Left lung (tissue), 10 donors: Measurements from ENCODE around the gene RAI14. TPM values are rescaled to one million over a fixed set of nuclear protein-coding genes. Genes with fewer than 3 reads are reported as not detected.

Experiments used
- ATAC-seq: fragments of 200-7000 bp; cut with Tn5 transposase; one replicate; pipeline ENCODE4 v1.9.1; 2020; ENCODE audit warnings: moderate library complexity
- DNase-seq, 4 donors: peaks; one replicate each; pipeline ENCODE4 v3.0.0-alpha.2; 2013 to 2020
- H3K27ac ChIP-seq, 2 donors: fragments of 200-600 bp; sonication (generic) in 1 of 2; one replicate each; pipeline versions ENCODE4 v1.5.0 to v1.8.0; 2020 to 2021
- H3K27me3 ChIP-seq, 2 donors: fragments of 200-600 bp; sonication (generic) in 1 of 2; one replicate each; pipeline versions ENCODE4 v1.5.0 to v1.8.0; 2020 to 2021
- H3K36me3 ChIP-seq, 2 donors: fragments of 200-600 bp; sonication (generic) in 1 of 2; one replicate each; pipeline versions ENCODE4 v1.5.0 to v1.8.0; 2020 to 2021
- H3K4me1 ChIP-seq, 2 donors: fragments of 200-600 bp; one replicate each; pipeline ENCODE4 v1.8.0; 2021
- H3K4me3 ChIP-seq, 2 donors: fragments of 200-600 bp; sonication (generic) in 1 of 2; one replicate each; pipeline versions ENCODE4 v1.5.0 to v1.8.0; 2020 to 2021; ENCODE audit warnings: mild to moderate bottlenecking in 1 of 2
- H3K9me3 ChIP-seq, 2 donors: fragments of 200-600 bp; sonication (generic) in 1 of 2; one replicate each; pipeline versions ENCODE4 v1.5.0 to v1.8.0; 2020 to 2021
- intact Hi-C, 2 donors: fragments of 100-400 bp; cut with DNase I; formaldehyde crosslinking; loops; one replicate each; pipeline versions ENCODE4 v1.11.2 to v1.14.2; 2022
- polyA plus RNA-seq, 6 donors: library from polyadenylated mRNA; unstranded; fragments of 120-200 nt; gene quantifications; one replicate each; pipeline ENCODE4 v1.2.1, GENCODE V29; 2013; ENCODE audit not compliant: insufficient read length in 6 of 6
- total RNA-seq, 2 donors: library from RNA; stranded (reverse); fragmentation: NEBNext Ultra II Directional; extraction: Animal tissue kit (Norgen Biotek cat#: 25700); gene quantifications; one replicate each; pipeline ENCODE4 v1.2.1, GENCODE V29; 2021
- TF ChIP-seq, protein P1 (sequence below), 2 donors: fragments of 200-600 bp; sonication (generic) in 1 of 2; IDR thresholded peaks; one replicate each; pipeline versions ENCODE4 v1.5.0 to v1.8.0; 2021; ENCODE audit warnings: antibody characterized with exemption in 2 of 2
- donor health status: DM: no; HTN: yes; CAD: no.
- donor health status: DM: no; HTN: no; CAD: no.

The RAI14 gene
- total and polyA plus RNA-seq, 8 donors: 48.4 to 109 (median 53.8) TPM

DNA sequence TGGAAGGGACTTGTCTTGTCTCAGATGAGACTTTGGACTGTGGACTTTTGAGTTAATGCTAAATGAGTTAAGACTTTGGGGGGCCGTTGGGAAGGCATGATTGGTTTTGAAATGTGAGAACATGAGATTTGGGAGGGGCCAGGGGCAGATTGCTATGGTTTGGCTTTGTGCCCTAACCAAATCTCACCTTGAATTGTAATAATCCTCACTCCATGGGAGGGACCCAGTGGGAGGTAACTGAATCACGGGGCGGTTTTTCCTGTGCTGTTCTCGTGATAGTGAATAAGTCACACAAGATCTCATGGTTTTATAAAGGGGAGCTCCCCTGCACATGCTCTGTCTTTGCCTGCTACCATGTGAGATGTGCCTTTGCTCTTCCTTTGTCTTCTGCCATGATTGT lies 72.1 kb downstream of the RAI14 start:
- Histone ChIP-seq H3K4me3 (no peak overlapping the region), H3K36me3 (no peaks in the 10 kb centered on the region), H3K4me1 (no peaks in the 10 kb centered on the region), H3K27ac (no peak overlapping the region), H3K27me3 (no peaks in the 10 kb centered on the region), H3K9me3 (no peaks in the 10 kb centered on the region)
- ATAC-seq (no peak), DNase-seq (no peak)
- intact Hi-C loops: no loop called here
- TF ChIP-seq, protein P1, sequence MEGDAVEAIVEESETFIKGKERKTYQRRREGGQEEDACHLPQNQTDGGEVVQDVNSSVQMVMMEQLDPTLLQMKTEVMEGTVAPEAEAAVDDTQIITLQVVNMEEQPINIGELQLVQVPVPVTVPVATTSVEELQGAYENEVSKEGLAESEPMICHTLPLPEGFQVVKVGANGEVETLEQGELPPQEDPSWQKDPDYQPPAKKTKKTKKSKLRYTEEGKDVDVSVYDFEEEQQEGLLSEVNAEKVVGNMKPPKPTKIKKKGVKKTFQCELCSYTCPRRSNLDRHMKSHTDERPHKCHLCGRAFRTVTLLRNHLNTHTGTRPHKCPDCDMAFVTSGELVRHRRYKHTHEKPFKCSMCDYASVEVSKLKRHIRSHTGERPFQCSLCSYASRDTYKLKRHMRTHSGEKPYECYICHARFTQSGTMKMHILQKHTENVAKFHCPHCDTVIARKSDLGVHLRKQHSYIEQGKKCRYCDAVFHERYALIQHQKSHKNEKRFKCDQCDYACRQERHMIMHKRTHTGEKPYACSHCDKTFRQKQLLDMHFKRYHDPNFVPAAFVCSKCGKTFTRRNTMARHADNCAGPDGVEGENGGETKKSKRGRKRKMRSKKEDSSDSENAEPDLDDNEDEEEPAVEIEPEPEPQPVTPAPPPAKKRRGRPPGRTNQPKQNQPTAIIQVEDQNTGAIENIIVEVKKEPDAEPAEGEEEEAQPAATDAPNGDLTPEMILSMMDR (IDR thresholded peaks at IDR 0.05): no peak

DNA sequence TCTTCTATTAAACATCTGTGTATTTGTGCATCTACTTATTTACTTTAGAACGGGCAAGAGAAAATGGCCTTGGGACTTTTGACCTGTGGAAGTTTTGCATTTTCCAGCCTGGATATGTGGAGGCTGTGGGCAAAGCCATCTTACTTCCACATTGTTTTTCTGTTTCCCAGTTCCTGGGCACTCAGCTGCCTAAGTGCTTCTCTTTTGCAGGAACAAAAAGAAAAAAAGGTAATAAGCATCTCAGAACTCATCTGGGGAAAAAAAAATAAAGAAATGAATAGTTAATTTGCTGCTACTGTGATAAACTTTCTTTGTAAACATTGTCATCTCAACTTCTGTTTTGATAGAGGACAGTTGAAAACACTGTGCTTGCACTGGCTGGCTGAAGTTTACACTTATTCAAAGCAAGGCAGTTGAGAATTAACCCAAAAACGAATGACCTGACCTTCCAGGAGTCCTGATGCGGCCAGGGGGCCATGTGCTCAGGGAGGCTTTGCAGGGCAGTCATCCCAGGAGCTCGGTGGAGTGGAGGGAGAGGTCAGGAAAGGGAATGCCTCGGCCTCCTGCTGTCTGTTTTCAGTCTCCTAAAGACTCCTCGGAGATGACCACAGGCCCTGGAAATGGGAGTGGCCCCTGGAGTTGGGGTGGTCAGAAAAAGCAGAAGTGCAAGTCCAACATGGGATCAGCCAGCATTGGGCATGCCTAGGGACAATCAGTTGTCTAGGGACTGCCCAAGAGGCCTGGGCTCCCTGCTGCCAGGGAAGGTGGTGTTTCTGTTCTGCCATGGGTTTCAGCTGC lies 75.5 kb downstream of the RAI14 start:
- Histone ChIP-seq H3K27ac (no peak overlapping the region), H3K4me1 (no peaks in the 10 kb centered on the region), H3K9me3 (no peaks in the 10 kb centered on the region), H3K36me3 (no peaks in the 10 kb centered on the region), H3K4me3 (no peak overlapping the region), H3K27me3 (no peaks in the 10 kb centered on the region)
- DNase-seq (no peak), ATAC-seq (no peak)
- intact Hi-C loops: no loop called here
- TF ChIP-seq, protein P1 (IDR thresholded peaks at IDR 0.05): no peak

DNA sequence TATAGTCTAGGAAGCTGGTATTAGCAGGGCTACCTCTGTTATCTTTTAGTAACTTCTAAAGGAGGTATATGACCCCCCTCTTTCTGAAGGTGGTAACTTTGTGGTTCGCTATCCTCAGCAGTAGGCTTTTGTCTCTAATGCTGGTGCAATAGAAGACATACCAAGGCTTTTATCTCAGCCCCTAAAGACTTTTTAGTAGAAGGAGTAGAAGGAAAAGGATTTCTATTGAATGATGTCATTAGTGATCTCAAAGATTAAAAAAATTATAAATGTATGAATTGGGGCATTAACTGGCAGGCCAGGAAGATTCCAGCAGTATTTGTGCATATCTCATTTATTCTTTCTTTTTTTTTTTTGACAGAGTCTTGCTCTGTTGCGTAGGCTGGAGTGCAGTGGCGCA lies 78.2 kb downstream of the RAI14 start:
- Histone ChIP-seq H3K4me3 (no peak overlapping the region), H3K27me3 (no peaks in the 10 kb centered on the region), H3K36me3 (no peaks in the 10 kb centered on the region), H3K4me1 (no peaks in the 10 kb centered on the region), H3K27ac (no peak overlapping the region), H3K9me3 (no peaks in the 10 kb centered on the region)
- intact Hi-C loops: no loop called here
- ATAC-seq: no peak
- TF ChIP-seq, protein P1 (IDR thresholded peaks at IDR 0.05): no peak
- DNase-seq: no peak

DNA sequence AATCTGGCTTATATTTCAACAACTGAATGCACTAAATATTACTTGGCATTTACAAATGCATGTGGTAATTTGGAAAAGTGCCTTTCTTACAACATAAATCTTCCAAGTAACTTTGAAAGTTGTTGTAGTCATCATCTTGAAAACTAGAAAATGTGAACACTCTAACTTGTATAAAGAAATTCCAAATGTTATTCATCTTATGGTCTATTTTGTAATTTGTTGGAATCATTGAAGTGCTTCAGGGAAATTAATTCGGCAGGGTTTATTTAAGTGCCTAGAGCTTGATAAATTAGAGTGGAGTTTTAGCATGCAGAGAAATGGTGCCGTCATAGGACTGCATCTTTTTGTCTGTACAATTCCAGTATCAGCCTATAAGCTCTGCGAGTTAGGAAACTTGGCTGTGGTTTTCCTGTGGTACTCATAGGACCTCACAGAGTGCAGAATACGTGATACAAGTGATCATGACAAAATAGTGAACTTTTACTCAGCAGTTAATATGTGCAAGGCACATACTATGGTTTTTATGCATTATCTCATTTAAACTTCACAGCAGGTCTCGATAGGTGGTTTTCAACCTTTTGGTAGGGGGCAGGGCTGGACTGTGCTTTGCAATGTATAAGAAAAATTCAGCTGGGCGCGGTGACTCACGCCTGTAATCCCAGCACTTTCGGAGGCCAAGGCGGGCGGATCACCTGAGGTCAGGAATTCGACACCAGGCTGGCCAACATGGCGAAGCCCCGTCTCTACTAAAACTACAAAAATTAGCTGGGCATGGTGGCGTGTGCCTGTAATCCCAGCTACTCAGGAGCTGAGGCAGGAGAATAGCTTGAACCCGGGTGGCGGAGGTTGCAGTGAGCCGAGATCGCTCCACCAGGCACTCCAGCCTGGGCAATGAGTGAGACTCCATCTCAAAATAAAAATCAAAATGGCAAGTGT lies 79.6 kb downstream of the RAI14 start:
- H3K36me3 ChIP-seq: no peaks in the 10 kb centered on the region
- DNase-seq (peak in 2 of 4 donors; percentile 68 to 69), ATAC-seq (peak; percentile 17)
- no peaks in the 10 kb centered on the region for H3K4me1 ChIP-seq
- intact Hi-C loops: no loop called here
- TF ChIP-seq, protein P1 (IDR thresholded peaks at IDR 0.05): no peak
- no peaks in the 10 kb centered on the region for H3K9me3 ChIP-seq
- no peak overlapping the region for H3K27ac ChIP-seq
- no peak overlapping the region for H3K4me3 ChIP-seq
- H3K27me3 ChIP-seq: no peaks in the 10 kb centered on the region
